Neural cell (in vitro differentiated cells): Measurements from ENCODE around the gene CCSAP. TPM values are rescaled to one million over a fixed set of nuclear protein-coding genes. Genes with fewer than 3 reads are reported as not detected.

ENCODE experiments used
- H2AFZ ChIP-seq: fragments of 200-600, 300-800 bp; sonication (generic), shearing (Covaris generic); 2 replicates; pipeline ENCODE4 v1.6.0; 2014; ENCODE audit warnings: low read depth, mild to moderate bottlenecking, antibody characterized with exemption, low read length, moderate library complexity
- H3F3A ChIP-seq: fragments of 200-600 bp; shearing (Covaris generic); 2 replicates; pipeline ENCODE4 v1.6.1; 2016; ENCODE audit warnings: mild to moderate bottlenecking, moderate library complexity, mixed read lengths, antibody characterized with exemption, low read length; ENCODE audit not compliant: insufficient read depth, poor library complexity, severe bottlenecking
- H3K27ac ChIP-seq: fragments of 200-600, 300-800 bp; sonication (generic), shearing (Covaris generic); 2 replicates; pipeline ENCODE4 v1.5.1; 2014; ENCODE audit warnings: mild to moderate bottlenecking, low read length, moderate library complexity
- H3K27me3 ChIP-seq: fragments of 300-800, 200-600 bp; sonication (generic), shearing (Covaris generic); 2 replicates; pipeline ENCODE4 v1.6.0; 2014; ENCODE audit warnings: mild to moderate bottlenecking, low read depth, low read length, moderate library complexity; ENCODE audit not compliant: insufficient read depth
- H3K36me3 ChIP-seq: fragments of 300-800, 200-600 bp; sonication (generic), shearing (Covaris generic); 2 replicates; pipeline ENCODE4 v1.5.1; 2014; ENCODE audit warnings: mild to moderate bottlenecking, antibody characterized with exemption, low read length, moderate library complexity; ENCODE audit not compliant: insufficient read depth
- H3K4me2 ChIP-seq: fragments of 300-800, 200-600 bp; sonication (generic), shearing (Covaris generic); 2 replicates; pipeline ENCODE4 v1.6.0; 2014; ENCODE audit warnings: mild to moderate bottlenecking, low read length
- H3K4me3 ChIP-seq: fragments of 300-800, 200-600 bp; sonication (generic), shearing (Covaris generic); 2 replicates; pipeline ENCODE4 v1.5.1; 2014; ENCODE audit warnings: mild to moderate bottlenecking, low read length, moderate library complexity
- H3K79me2 ChIP-seq: fragments of 200-600 bp; shearing (Covaris generic); replicated peaks from 2 replicates; pipeline ENCODE4 v1.6.0; 2014; ENCODE audit warnings: mild to moderate bottlenecking, low read length, moderate library complexity; ENCODE audit not compliant: insufficient read depth
- H3K9ac ChIP-seq: fragments of 300-800, 200-600 bp; sonication (generic), shearing (Covaris generic); 2 replicates; pipeline ENCODE4 v1.6.1; 2016; ENCODE audit warnings: mild to moderate bottlenecking, low read length, mixed read lengths
- H3K9me2 ChIP-seq: fragments of 200-600 bp; shearing (Covaris generic); 2 replicates; pipeline ENCODE4 v1.6.1; 2016; ENCODE audit warnings: mild to moderate bottlenecking, low read length, mixed read lengths; ENCODE audit not compliant: insufficient read depth
- H3K9me3 ChIP-seq: fragments of 200-600, 300-800 bp; sonication (generic), shearing (Covaris generic); 2 replicates; pipeline ENCODE4 v1.6.1; 2016; ENCODE audit warnings: mild to moderate bottlenecking, mixed run types, low read length, moderate library complexity, mixed read lengths
- H4K20me1 ChIP-seq: fragments of 200-600 bp; shearing (Covaris generic); 2 replicates; pipeline ENCODE4 v1.6.1; 2016; ENCODE audit warnings: mild to moderate bottlenecking, mixed run types; ENCODE audit not compliant: insufficient read depth
- CTCF ChIP-seq: fragments of 450-650 bp; IDR thresholded peaks from 2 replicates; pipeline ENCODE4 v1.5.1; 2014; ENCODE audit warnings: antibody characterized with exemption, mild to moderate bottlenecking, moderate library complexity; ENCODE audit not compliant: poor library complexity, severe bottlenecking
- EP300 ChIP-seq: fragments of 450-650 bp; conservative IDR thresholded peaks from 2 replicates; pipeline ENCODE4 v1.6.1; 2014; ENCODE audit warnings: antibody characterized with exemption, mild to moderate bottlenecking, moderate library complexity; ENCODE audit not compliant: poor library complexity, severe bottlenecking
- EZH2 ChIP-seq: fragments of 200-600, 300-800 bp; shearing (Covaris generic), sonication (generic); IDR thresholded peaks from 2 replicates; pipeline ENCODE4 v1.6.1; 2014; ENCODE audit warnings: antibody characterized with exemption, low read length, borderline replicate concordance, mild to moderate bottlenecking; ENCODE audit not compliant: insufficient read depth, poor library complexity, severe bottlenecking
- MXI1 ChIP-seq: fragments of 450-650 bp; conservative IDR thresholded peaks from 2 replicates; pipeline ENCODE4 v1.6.1; 2014; ENCODE audit warnings: antibody characterized with exemption, mild to moderate bottlenecking; ENCODE audit not compliant: poor library complexity, severe bottlenecking
- POLR2AphosphoS5 ChIP-seq: IDR thresholded peaks from 2 replicates; pipeline ENCODE4 v1.6.1; 2012
- RAD21 ChIP-seq: fragments of 450-650 bp; conservative IDR thresholded peaks from 2 replicates; pipeline ENCODE4 v1.6.1; 2014; ENCODE audit warnings: antibody characterized with exemption, mild to moderate bottlenecking, moderate library complexity
- REST ChIP-seq: IDR thresholded peaks from 2 replicates; pipeline ENCODE4 v1.6.1; 2012; ENCODE audit warnings: borderline replicate concordance
- SMC3 ChIP-seq: fragments of 450-650 bp; conservative IDR thresholded peaks from 2 replicates; pipeline ENCODE4 v1.6.1; 2014; ENCODE audit warnings: antibody characterized with exemption, mild to moderate bottlenecking, moderate library complexity; ENCODE audit not compliant: poor library complexity
- TAF1 ChIP-seq: IDR thresholded peaks from 2 replicates; pipeline ENCODE4 v1.6.1; 2012; ENCODE audit warnings: low read depth
- polyA plus RNA-seq: library from polyadenylated mRNA; depleted of rRNA; stranded (reverse); fragments of >200 nt; gene quantifications from 2 replicates; pipeline ENCODE4 v1.2.3, GENCODE V29; 2014

The CCSAP gene
- polyA plus RNA-seq, 1 donor from 2014 or later: 66.7 TPM

- Histone ChIP-seq H3K9me2 (no peaks in the 10 kb centered on the region), H3K27ac (no peak overlapping the region), H2AFZ (no peak overlapping the region), H3F3A (no peaks in the 10 kb centered on the region), H3K36me3 (peaks cover 7% of the 10 kb centered on the region), H3K9me3 (no peaks in the 10 kb centered on the region), H3K9ac (no peak overlapping the region), H3K4me3 (no peak overlapping the region), H3K27me3 (no peaks in the 10 kb centered on the region), H3K79me2 (no peaks in the 10 kb centered on the region), H3K4me2 (no peak overlapping the region), H4K20me1 (no peaks in the 10 kb centered on the region)
- TF ChIP-seq EP300 (no peak), POLR2AphosphoS5 (no peak), TAF1 (no peak), RAD21 (no peak), MXI1 (no peak), CTCF (no peak), EZH2 (no peak), REST (no peak), SMC3 (no peak)
Measured at GRCh38 chr1:229318056-229318455, 24.8 kb downstream of the CCSAP start.

GRCh38 chr1:229316166-229316565, 26.7 kb downstream of the CCSAP start:
- Histone ChIP-seq H3K9me2 (no peaks in the 10 kb centered on the region), H3K36me3 (peaks cover 7% of the 10 kb centered on the region), H2AFZ (no peak overlapping the region), H3F3A (no peaks in the 10 kb centered on the region), H3K9me3 (no peaks in the 10 kb centered on the region), H3K27me3 (no peaks in the 10 kb centered on the region), H3K4me3 (no peak overlapping the region), H3K79me2 (no peaks in the 10 kb centered on the region), H4K20me1 (no peaks in the 10 kb centered on the region), H3K4me2 (no peak overlapping the region), H3K27ac (no peak overlapping the region), H3K9ac (no peak overlapping the region)
- no peak for TF ChIP-seq EZH2
- no peak for TF ChIP-seq SMC3
- TF ChIP-seq MXI1: no peak
- TF ChIP-seq POLR2AphosphoS5: no peak
